ENCODE results near the gene FBXO17.

GRCh38 chr19:39021063-39021462, 45.5 kb upstream of the FBXO17 start:
- TF ChIP-seq EZH2 (IDR thresholded peaks at IDR 0.05; ENCODE audit: insufficient read depth, poor library complexity, severe bottlenecking): no peak
- no peak for TF ChIP-seq EZH2phosphoT487 (IDR thresholded peaks at IDR 0.05; ENCODE audit: insufficient read depth, low read depth)

All from GM23248 (cell line).